Effector memory CD8-positive, alpha-beta T cell (primary cell): ENCODE measurements around the gene DCST2.

Experiments
- ATAC-seq: fragments of 150-1000 bp; cut with Tn5 transposase; replicated peaks from 2 replicates; pipeline ENCODE4 v1.10.0; 2021; ENCODE audit warnings: mild to moderate bottlenecking, moderate library complexity
- DNase-seq, 3 experiments: peaks; one replicate each; pipeline ENCODE4 v3.0.0; 2021
- H3K27ac Mint-ChIP-seq, 2 donors: one replicate each; pipeline ENCODE4 v1.8.0; 2022; ENCODE audit warnings: mild to moderate bottlenecking in 2 of 2, mixed read lengths in 2 of 2, moderate library complexity in 2 of 2
- H3K27me3 Mint-ChIP-seq, 2 donors: one replicate each; pipeline ENCODE4 v1.8.0; 2022; ENCODE audit warnings: mixed read lengths in 2 of 2
- H3K36me3 Mint-ChIP-seq: one replicate; pipeline ENCODE4 v1.8.0; 2022; ENCODE audit warnings: mild to moderate bottlenecking, moderate library complexity, mixed read lengths; ENCODE audit not compliant: insufficient read depth
- H3K4me1 Mint-ChIP-seq, 2 donors: one replicate each; pipeline ENCODE4 v1.8.0; 2022; ENCODE audit warnings: low read depth in 2 of 2, mixed read lengths in 2 of 2
- H3K4me3 Mint-ChIP-seq, 2 donors: one replicate each; pipeline ENCODE4 v1.8.0; 2022; ENCODE audit warnings: mild to moderate bottlenecking in 2 of 2, mixed read lengths in 2 of 2, moderate library complexity in 2 of 2
- H3K9me3 Mint-ChIP-seq, 2 donors: one replicate each; pipeline ENCODE4 v1.8.0; 2022; ENCODE audit warnings: mixed read lengths in 2 of 2

Gene DCST2

GRCh38 chr1:154970631-154971340 is 62.8 kb downstream of the DCST2 start, which contains the start of gene SHC1:
Gene SHC1, minus strand, starts transcription at chr1:154970747. Its CDS starts 221 bp downstream, at chr1:154970526.
- DNase-seq (no peak), ATAC-seq (no peak)
- H3K27me3 Mint-ChIP-seq, result no peaks in the 10 kb centered on the region
- H3K4me3 Mint-ChIP-seq, result peak within 1 kb of the TSS in 1 of 2 donors; percentile 19
- no peaks in the 10 kb centered on the region for H3K9me3 Mint-ChIP-seq
- peaks cover 27 to 30% of the 10 kb centered on the region in 2 donors for H3K4me1 Mint-ChIP-seq
- H3K36me3 Mint-ChIP-seq, result peaks cover 36% of the 10 kb centered on the region
- peak within 1 kb of the TSS; percentile 33 to 87 for H3K27ac Mint-ChIP-seq

DNA sequence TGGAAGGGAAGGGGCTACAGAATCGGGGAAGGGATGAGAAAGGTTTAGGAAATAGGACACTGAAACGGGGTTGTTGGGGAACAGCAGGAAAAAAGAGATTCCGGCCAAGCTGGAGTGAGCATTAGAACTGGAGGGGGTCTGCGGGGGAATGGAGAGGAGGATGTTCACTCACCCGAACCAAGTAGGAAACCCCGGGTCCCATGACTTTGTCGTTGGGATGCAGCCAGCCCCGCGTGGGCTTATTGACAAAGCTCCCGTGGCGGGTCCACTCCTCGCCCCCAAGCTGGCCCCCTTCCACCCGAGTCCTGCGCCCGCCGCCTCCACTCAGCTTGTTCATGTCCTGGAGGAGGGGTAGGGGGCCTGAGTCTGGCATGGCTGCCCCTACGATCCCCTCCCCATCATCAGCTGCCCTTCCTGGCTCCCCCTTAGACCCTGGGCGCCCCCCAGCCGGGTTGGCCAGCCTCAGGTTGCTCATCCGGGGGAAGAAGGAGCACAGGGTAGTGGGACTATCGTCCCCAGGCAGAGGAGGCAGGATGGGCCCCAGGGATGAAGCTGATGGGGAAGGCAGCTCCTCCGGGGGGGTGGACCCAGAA is 63.6 kb downstream of the DCST2 start:
- Mint-ChIP-seq H3K27me3 (no peaks in the 10 kb centered on the region), H3K9me3 (no peaks in the 10 kb centered on the region), H3K4me1 (peaks cover 27 to 30% of the 10 kb centered on the region in 2 donors), H3K27ac (peak overlapping the region; percentile 33 to 87), H3K4me3 (no peak overlapping the region), H3K36me3 (peaks cover 36% of the 10 kb centered on the region)
- ATAC-seq, result no peak
- DNase-seq, result no peak

- ATAC-seq (no peak), DNase-seq (no peak)
- Mint-ChIP-seq H3K4me3 (no peak overlapping the region), H3K27me3 (no peaks in the 10 kb centered on the region), H3K9me3 (no peaks in the 10 kb centered on the region), H3K4me1 (peaks cover 27 to 30% of the 10 kb centered on the region in 2 donors), H3K27ac (peak overlapping the region; percentile 33 to 87), H3K36me3 (peaks cover 40% of the 10 kb centered on the region)
Measured at GRCh38 chr1:154969246-154969645, 64.3 kb downstream of the DCST2 start.

DNA sequence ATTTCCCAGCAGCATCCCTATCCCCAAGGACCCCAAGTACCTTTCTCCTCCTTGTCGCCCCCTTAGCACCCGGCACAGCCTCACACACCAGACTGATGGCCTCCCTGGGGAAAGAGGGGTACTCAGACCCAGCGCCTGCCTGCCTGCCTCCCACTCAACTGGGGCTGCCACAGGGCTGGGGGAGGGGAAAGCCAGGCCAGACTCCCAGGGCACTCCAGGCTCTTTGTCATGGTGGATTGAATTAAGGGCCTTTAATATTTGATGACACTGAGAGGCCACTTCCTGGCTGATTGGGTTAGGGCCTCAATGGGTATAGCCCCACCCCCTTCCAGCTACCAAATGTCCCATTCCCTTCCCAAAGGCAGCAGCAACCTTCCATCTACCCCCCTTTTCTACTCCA is 64.8 kb downstream of the DCST2 start:
- DNase-seq (no peak), ATAC-seq (no peak)
- peaks cover 45% of the 10 kb centered on the region for H3K36me3 Mint-ChIP-seq
- no peaks in the 10 kb centered on the region for H3K27me3 Mint-ChIP-seq
- H3K9me3 Mint-ChIP-seq, result no peaks in the 10 kb centered on the region
- H3K27ac Mint-ChIP-seq, result peak overlapping the region; percentile 33 to 87
- peaks cover 29 to 34% of the 10 kb centered on the region in 2 donors for H3K4me1 Mint-ChIP-seq
- no peak overlapping the region for H3K4me3 Mint-ChIP-seq
